ENCODE results near the gene FGF21.

DNA sequence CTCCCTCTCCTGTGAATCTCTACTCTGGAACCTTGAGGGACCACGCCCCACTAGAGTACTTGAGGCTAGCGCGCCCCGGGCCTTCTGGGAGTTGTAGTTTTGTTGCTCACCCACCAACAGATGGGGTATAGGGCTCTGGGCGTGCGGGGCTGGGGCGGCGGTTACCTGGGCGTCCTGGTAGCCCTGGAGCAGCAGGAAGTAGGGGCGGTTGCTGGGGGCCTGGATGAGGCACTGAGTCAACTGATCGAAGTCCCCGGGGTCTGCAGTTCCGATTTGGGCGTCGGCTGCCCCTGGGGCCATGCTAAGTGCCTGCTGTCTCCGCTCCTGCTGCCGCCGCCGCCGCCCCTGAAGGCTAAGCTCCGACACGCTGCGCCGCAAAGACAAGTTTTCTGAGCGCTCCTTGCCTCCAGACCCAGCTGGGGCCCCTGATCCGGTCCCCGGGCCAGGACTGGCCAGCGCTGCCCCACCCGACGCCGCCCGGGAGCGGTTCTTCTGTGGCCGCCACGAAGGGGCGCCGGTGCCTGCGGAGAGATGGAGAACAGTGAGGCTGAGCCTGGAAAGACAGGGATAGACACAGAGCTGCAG is 20.2 kb upstream of the FGF21 start:
- TF ChIP-seq CTCF (IDR thresholded peaks at IDR 0.05), result no peak
- no peak for TF ChIP-seq POLR2A (IDR thresholded peaks at IDR 0.05)
